Neural cell (in vitro differentiated cells): ENCODE measurements around the gene GTF2H3.

Experiments used
- EP300 ChIP-seq: fragments of 450-650 bp; conservative IDR thresholded peaks from 2 replicates; pipeline ENCODE4 v1.6.1; 2014; ENCODE audit warnings: antibody characterized with exemption, mild to moderate bottlenecking, moderate library complexity; ENCODE audit not compliant: poor library complexity, severe bottlenecking
- MXI1 ChIP-seq: fragments of 450-650 bp; conservative IDR thresholded peaks from 2 replicates; pipeline ENCODE4 v1.6.1; 2014; ENCODE audit warnings: antibody characterized with exemption, mild to moderate bottlenecking; ENCODE audit not compliant: poor library complexity, severe bottlenecking

DNA sequence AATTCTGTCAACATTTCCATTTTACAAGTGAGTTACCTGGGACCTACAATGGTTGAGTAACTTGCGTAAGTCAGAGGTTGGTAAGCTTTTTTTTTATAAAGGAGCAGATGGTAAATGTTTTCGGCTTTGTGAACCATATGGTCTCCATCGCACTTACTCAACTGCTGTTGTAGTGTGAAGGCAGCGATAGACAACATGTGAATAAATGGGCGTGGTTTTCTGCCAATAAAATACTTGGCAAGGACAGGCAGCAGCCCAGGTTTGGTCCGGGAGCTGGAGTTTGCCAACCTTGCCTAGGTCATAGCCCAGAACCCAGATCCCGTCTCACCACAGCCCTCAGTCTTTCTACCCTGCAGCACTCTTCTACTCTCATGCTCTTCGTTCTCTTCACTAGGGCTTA, 25.4 kb upstream of the GTF2H3 start:
- TF ChIP-seq MXI1 (no peak), EP300 (no peak)
